Activated B cell treated with CpG ODN at 0.5 μM for 24 hours (primary cell): ENCODE data around the gene TFAP2A. TPM values are rescaled to one million over a fixed set of nuclear protein-coding genes. Genes with fewer than 3 reads are reported as not detected.

Source experiments
- ATAC-seq: fragments of 200-7000 bp; cut with Tn5 transposase; one replicate; pipeline ENCODE4 v1.10.0; 2021; ENCODE audit warnings: low read depth, mild to moderate bottlenecking, moderate library complexity
- CTCF ChIA-PET: fragments of 350-600 bp; sonication (Branson Sonifier 250); formaldehyde crosslinking; loops from one replicate; lab custom pipeline; 2021; ENCODE audit warnings: antibody characterized with exemption; lab: Charles Lee
- POLR2A ChIA-PET: fragments of 350-600 bp; sonication (Branson Sonifier 250); formaldehyde crosslinking; loops from one replicate; lab custom pipeline; 2021; ENCODE audit warnings: antibody characterized with exemption; lab: Charles Lee
- DNase-seq: peaks from one replicate; pipeline ENCODE4 v3.0.0; 2022
- H3K27ac Mint-ChIP-seq: one replicate; pipeline ENCODE4 v1.8.0; 2020; ENCODE audit warnings: mixed read lengths
- H3K27me3 Mint-ChIP-seq: one replicate; pipeline ENCODE4 v1.8.0; 2021; ENCODE audit warnings: mixed read lengths
- H3K36me3 Mint-ChIP-seq: one replicate; pipeline ENCODE4 v1.8.0; 2021; ENCODE audit warnings: low read depth, mixed read lengths
- H3K4me1 Mint-ChIP-seq: one replicate; pipeline ENCODE4 v1.8.0; 2021; ENCODE audit warnings: mixed read lengths
- H3K4me3 Mint-ChIP-seq: one replicate; pipeline ENCODE4 v1.8.0; 2020; ENCODE audit warnings: mild to moderate bottlenecking, mixed read lengths
- H3K9me3 Mint-ChIP-seq: one replicate; pipeline ENCODE4 v1.8.0; 2020; ENCODE audit warnings: mixed read lengths
- intact Hi-C: fragments of 100-400 bp; cut with micrococcal nuclease; formaldehyde crosslinking; loops from one replicate; pipeline ENCODE4 v1.15.1; 2024
- total RNA-seq: library from RNA; stranded (reverse); gene quantifications from 2 replicates; pipeline ENCODE4 v1.2.3, GENCODE V29; 2022
- TF ChIP-seq, protein P1 (sequence below): fragments of 200-600 bp; IDR thresholded peaks from one replicate; pipeline ENCODE4 v1.8.0; 2022; ENCODE audit warnings: antibody characterized with exemption, mild to moderate bottlenecking

The TFAP2A gene
- total RNA-seq, 1 donor from 2014 or later = not detected

DNA sequence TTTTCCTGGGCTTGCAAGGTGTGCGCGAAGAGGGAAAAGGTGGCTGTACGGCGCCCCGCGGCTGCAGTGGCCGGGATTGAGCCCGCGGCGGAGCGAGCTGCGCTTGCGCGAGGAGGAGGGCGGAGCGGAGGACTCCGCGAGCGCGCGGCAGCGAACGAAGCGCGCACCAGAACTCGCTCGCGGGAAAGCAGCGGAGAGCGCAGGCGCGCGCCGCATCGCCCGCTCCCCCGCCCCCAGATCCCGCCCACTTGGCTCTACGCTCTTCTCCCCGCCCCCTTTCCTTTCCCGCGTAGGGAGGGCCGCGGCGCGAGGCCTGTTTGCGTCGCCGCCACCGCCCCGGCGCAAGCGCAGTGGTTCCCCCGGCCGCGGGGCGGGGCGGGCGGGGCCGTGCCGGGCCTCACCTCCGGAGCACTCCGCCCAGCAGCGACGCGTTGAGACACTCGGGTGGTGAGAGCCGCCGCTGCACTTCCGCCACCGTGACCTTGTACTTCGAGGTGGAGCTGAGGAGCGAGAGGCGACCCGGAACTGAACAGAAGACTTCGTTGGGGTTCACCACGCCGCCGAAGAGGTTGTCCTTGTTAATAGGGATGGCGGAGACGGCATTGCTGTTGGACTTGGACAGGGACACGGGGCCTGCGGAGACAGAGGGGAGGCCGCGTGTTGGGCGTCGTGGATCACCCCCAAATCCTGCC is 10.6 kb downstream of the TFAP2A start:
- Mint-ChIP-seq H3K4me3 (peak overlapping the region; percentile 78), H3K27ac (peak overlapping the region; percentile 63), H3K36me3 (no peaks in the 10 kb centered on the region), H3K27me3 (peaks cover 54% of the 10 kb centered on the region), H3K9me3 (peaks cover 12% of the 10 kb centered on the region), H3K4me1 (peaks cover 12% of the 10 kb centered on the region)
- DNase-seq (peak; percentile 80), ATAC-seq (peak; percentile 94)
- CTCF ChIA-PET = no interaction called here
- POLR2A ChIA-PET = interaction anchor here (1.4 kb wide), 1 partner anchor 14 kb away, joined by 3 read pairs; no protein-coding TSS in a partner anchor
- TF ChIP-seq, protein P1, sequence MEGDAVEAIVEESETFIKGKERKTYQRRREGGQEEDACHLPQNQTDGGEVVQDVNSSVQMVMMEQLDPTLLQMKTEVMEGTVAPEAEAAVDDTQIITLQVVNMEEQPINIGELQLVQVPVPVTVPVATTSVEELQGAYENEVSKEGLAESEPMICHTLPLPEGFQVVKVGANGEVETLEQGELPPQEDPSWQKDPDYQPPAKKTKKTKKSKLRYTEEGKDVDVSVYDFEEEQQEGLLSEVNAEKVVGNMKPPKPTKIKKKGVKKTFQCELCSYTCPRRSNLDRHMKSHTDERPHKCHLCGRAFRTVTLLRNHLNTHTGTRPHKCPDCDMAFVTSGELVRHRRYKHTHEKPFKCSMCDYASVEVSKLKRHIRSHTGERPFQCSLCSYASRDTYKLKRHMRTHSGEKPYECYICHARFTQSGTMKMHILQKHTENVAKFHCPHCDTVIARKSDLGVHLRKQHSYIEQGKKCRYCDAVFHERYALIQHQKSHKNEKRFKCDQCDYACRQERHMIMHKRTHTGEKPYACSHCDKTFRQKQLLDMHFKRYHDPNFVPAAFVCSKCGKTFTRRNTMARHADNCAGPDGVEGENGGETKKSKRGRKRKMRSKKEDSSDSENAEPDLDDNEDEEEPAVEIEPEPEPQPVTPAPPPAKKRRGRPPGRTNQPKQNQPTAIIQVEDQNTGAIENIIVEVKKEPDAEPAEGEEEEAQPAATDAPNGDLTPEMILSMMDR = no peak
- intact Hi-C loops = loop anchor here (1.0 to 5.0 kb wide), 5 partner anchors 8 to 434 kb away; partner anchors contain the start of genes C6orf52, MAK, PAK1IP1 and TMEM14B

DNA sequence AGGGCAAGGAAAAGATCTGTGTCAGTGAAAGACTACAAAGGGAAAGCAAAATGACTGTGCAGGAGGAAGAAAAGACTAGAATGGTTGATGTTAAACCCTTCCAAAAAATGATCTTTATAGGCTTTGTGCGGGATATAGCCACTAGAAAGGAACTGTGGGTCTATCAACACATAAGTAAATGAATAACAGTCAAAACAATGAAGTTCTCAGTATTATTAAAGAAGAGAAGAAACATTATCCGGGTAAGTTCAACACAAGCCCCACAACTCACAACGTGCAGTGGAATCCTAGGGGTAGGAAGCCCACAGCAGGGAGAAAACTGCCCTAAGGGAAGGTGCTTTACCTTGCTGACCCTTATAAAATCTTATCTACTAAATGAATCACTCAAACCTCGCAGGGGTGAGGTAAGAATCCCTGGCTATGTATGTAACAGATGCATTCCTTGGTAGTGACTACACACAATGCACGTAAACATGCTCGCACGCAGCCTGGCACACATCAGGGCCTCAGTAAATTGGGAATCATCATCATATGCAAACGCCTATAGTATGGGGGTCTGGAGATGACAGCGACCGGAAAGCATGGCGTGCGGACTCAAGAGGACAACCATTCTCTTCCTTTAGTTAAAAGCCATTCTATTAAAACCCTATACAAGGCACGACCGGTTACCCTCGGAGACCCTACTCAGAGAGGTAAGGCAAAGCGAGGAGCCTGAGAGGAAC is 11.3 kb downstream of the TFAP2A start:
- peak overlapping the region; percentile 78 for H3K4me3 Mint-ChIP-seq
- H3K36me3 Mint-ChIP-seq = no peaks in the 10 kb centered on the region
- DNase-seq = no peak
- H3K9me3 Mint-ChIP-seq = peaks cover 12% of the 10 kb centered on the region
- TF ChIP-seq, protein P1 = no peak
- ChIA-PET CTCF (no interaction called here), POLR2A (interaction anchor here (1.4 kb wide), 1 partner anchor 15 kb away, joined by 3 read pairs; no protein-coding TSS in a partner anchor)
- H3K27ac Mint-ChIP-seq = peak overlapping the region; percentile 18
- peaks cover 12% of the 10 kb centered on the region for H3K4me1 Mint-ChIP-seq
- peaks cover 57% of the 10 kb centered on the region for H3K27me3 Mint-ChIP-seq
- intact Hi-C loops = loop anchor here (1.0 to 5.0 kb wide), 6 partner anchors 9 to 1969 kb away; partner anchors contain the start of genes C6orf52, MAK, PAK1IP1 and SLC35B3
- no peak for ATAC-seq

DNA sequence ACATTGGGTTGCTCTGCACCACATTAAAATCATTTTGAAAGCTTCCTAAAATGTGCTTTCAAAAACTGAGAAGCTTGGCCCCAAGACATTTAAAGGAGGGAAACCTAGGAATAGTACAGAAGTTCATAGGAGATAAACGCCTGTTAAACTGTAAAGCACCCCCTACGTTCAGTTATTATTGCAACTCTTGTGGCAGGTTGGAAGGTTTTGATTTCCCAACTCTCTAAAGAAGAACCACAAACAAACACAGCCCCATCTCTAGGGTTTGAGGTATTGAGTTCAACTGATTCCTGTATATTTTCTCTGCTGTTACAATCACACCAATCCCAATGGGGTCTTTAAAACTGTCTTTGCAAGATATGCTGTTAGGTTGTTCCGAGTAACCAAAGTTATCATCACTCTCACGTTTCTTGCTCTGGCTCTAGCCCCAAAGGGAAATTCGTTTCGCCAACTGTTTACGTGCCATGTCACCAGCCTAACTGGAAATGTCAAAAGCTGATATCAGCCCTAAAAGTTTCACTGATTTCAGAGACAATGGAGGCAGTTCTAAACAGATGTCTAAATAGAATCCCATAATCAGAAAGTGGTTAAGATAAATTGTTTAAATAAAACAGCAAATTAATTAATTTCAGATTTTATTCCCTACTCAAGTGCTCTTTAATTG is 12.1 kb downstream of the TFAP2A start:
- CTCF ChIA-PET = no interaction called here
- Mint-ChIP-seq H3K4me1 (peaks cover 12% of the 10 kb centered on the region), H3K27me3 (peaks cover 60% of the 10 kb centered on the region), H3K36me3 (no peaks in the 10 kb centered on the region), H3K4me3 (peak overlapping the region; percentile 52), H3K9me3 (peaks cover 12% of the 10 kb centered on the region), H3K27ac (no peak overlapping the region)
- ATAC-seq (no peak), DNase-seq (no peak)
- intact Hi-C loops = loop anchor here (2.0 to 5.0 kb wide), 2 partner anchors 125 to 1968 kb away; partner anchors contain the start of gene SLC35B3
- TF ChIP-seq, protein P1 = no peak
- POLR2A ChIA-PET = no interaction called here

DNA sequence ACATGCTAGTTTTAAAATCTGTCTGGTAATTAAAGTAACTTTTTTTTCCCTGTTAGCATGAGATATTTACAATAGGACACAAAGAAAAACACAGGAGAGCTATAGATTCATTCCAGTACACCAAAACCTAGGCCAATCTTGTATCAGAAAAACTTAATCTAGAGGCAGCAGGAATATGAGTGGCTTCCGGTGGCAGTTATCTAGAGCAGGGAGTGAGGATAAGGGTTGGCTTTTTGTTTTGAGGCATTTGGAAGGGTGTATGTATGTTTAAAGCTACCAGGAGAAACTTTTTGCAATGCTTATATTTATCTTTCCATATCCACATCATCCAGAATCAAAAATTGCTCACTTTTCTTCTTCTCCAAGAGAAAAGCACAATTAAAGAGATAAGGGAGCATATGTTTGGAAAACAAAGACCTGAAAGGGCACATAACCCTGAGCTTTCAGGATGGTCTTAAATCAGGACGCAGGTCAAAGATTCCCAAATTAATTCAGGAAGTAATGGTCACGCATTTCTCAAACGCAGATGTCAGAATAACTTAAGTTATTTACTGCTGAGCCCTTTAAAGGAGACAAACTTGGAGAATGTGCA is 13.1 kb downstream of the TFAP2A start:
- Mint-ChIP-seq H3K27me3 (peaks cover 55% of the 10 kb centered on the region), H3K4me1 (peaks cover 12% of the 10 kb centered on the region), H3K9me3 (peaks cover 12% of the 10 kb centered on the region), H3K36me3 (no peaks in the 10 kb centered on the region), H3K27ac (no peak overlapping the region), H3K4me3 (no peak overlapping the region)
- TF ChIP-seq, protein P1 = no peak
- ChIA-PET POLR2A (no interaction called here), CTCF (no interaction called here)
- DNase-seq (no peak), ATAC-seq (no peak)
- intact Hi-C loops = loop anchor here (2.0 to 5.0 kb wide), 2 partner anchors 126 to 1967 kb away; partner anchors contain the start of gene SLC35B3
